Type B pancreatic cell (in vitro differentiated cells): ENCODE measurements around the gene GAL3ST2. TPM values are rescaled to one million over a fixed set of nuclear protein-coding genes. Genes with fewer than 3 reads are reported as not detected.
A peak's percentile ranks its signal among the peaks of the same experiment; 100 is the strongest.
"Not testable (repeated sequence)": the region's sequence is repeated elsewhere in the genome, so short reads cannot be mapped to it uniquely, and the experiment has no call there.

Source experiments
- DNase-seq: peaks from one replicate; pipeline ENCODE4 v3.0.0; 2021; ENCODE audit warnings: mixed read lengths; ENCODE audit not compliant: unreplicated experiment; ENCODE audit errors: extremely low spot score
- H3K27ac Mint-ChIP-seq: 2 replicates; pipeline ENCODE4 v1.8.0; 2021; ENCODE audit warnings: mild to moderate bottlenecking, mixed read lengths
- H3K27me3 Mint-ChIP-seq: 2 replicates; pipeline ENCODE4 v1.8.0; 2021; ENCODE audit warnings: mixed read lengths
- H3K36me3 Mint-ChIP-seq: 2 replicates; pipeline ENCODE4 v1.8.0; 2021; ENCODE audit warnings: mixed read lengths
- H3K4me1 Mint-ChIP-seq: one replicate; pipeline ENCODE4 v1.8.0; 2021; ENCODE audit warnings: mixed read lengths; ENCODE audit not compliant: unreplicated experiment
- H3K4me3 Mint-ChIP-seq: 2 replicates; pipeline ENCODE4 v1.8.0; 2021; ENCODE audit warnings: mild to moderate bottlenecking, mixed read lengths
- H3K9me3 Mint-ChIP-seq: 2 replicates; pipeline ENCODE4 v1.8.0; 2021; ENCODE audit warnings: mixed read lengths
- total RNA-seq: library from RNA; stranded (reverse); gene quantifications from 2 replicates; pipeline ENCODE4 v1.2.1, GENCODE V29; 2021; ENCODE audit warnings: low replicate concordance
- TF ChIP-seq, protein P1 (sequence below): fragments of 200-600 bp; sonication (generic); conservative IDR thresholded peaks from 2 replicates; pipeline ENCODE4 v1.5.0; 2021; ENCODE audit warnings: antibody characterized with exemption, mild to moderate bottlenecking

GAL3ST2 gene
- total RNA-seq, 1 donor from 2014 or later = 0.29 TPM

DNA sequence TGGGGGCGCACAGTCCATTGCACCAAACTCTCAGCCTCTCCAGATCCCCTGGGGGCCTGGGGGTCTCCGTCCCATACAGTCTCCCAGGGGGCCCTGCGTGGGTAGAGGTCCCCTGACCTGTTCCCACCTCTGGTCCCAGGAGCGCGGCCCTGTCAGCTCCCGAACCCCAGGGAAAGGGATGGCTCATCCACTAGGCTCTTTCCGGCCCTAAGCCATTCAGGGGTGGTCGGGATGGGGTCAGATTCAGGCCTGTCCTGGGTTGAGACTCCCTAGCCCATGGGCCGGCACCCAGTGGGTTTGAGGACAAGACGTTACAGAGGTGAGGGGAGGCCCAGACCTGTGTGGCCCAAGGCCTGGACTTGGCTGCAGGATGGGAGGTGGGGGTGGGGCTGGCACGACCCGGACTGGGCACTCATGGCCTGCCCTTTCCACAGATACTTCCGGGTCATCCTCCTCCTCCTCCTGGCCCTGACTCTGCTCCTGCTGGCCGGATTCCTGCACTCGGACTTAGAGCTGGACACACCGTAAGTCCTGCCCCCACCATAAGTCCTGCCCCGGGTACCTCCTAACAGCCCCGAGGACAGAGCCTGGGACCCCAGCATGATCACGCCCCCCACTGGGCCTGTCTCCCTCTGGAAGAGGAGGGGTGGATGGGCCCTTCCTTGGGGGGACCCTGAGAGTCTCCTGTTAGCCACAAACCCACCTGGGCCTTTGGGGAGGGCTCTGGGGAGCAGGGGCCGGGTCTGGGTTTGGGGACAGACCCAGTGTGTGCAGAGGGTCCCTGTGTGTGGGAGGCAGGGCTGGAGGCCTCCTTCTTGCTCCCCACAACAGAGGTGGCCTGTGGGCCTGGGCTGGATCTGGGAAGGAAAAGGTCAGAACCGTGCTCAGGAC lies 22.3 kb downstream of the GAL3ST2 start:
- H3K9me3 Mint-ChIP-seq = no peaks in the 10 kb centered on the region
- peak; percentile 67 for DNase-seq
- H3K27me3 Mint-ChIP-seq = peaks cover 3% of the 10 kb centered on the region
- no peak overlapping the region for H3K4me3 Mint-ChIP-seq
- no peaks in the 10 kb centered on the region for H3K36me3 Mint-ChIP-seq
- TF ChIP-seq, protein P1, sequence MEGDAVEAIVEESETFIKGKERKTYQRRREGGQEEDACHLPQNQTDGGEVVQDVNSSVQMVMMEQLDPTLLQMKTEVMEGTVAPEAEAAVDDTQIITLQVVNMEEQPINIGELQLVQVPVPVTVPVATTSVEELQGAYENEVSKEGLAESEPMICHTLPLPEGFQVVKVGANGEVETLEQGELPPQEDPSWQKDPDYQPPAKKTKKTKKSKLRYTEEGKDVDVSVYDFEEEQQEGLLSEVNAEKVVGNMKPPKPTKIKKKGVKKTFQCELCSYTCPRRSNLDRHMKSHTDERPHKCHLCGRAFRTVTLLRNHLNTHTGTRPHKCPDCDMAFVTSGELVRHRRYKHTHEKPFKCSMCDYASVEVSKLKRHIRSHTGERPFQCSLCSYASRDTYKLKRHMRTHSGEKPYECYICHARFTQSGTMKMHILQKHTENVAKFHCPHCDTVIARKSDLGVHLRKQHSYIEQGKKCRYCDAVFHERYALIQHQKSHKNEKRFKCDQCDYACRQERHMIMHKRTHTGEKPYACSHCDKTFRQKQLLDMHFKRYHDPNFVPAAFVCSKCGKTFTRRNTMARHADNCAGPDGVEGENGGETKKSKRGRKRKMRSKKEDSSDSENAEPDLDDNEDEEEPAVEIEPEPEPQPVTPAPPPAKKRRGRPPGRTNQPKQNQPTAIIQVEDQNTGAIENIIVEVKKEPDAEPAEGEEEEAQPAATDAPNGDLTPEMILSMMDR = no peak
- H3K27ac Mint-ChIP-seq = no peak overlapping the region
- peaks cover 4% of the 10 kb centered on the region for H3K4me1 Mint-ChIP-seq

DNA sequence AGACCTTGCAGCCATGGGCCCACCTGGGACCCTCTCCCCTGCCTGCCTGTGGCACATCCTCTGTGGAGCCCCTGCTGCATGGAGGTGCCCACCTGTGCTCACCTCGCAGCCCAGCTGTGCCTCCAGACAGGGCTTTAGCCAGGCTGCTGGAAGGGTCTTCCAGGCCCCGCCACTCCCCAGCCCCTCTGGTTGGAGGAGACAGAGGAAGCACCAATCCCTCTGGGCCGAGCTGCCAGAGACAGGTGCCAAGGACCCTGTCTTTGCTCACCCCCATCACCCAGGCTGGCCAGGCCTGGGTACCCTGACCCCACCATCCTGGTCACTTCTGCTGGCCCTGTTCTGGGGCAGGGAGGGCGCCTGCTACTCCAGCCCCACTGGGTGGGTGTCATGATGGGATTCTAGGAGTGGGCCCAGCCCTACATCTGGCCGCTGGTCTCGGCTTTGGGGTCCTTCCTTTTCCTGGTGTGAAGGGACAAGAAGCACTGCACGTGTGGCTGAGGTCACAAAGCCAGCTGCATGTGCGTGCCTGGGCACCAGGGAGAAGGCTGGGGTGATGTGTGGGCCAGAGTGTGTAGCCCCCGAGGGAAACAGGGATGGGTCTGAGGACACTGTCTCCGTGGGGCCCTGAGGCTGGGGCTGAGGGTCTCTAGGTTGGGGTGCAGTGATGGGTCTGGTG lies 23.0 kb downstream of the GAL3ST2 start:
- H3K27ac Mint-ChIP-seq = no peak overlapping the region
- H3K9me3 Mint-ChIP-seq = no peaks in the 10 kb centered on the region
- TF ChIP-seq, protein P1 = no peak
- H3K27me3 Mint-ChIP-seq = peaks cover 3% of the 10 kb centered on the region
- DNase-seq = no peak
- H3K36me3 Mint-ChIP-seq = no peaks in the 10 kb centered on the region
- no peak overlapping the region for H3K4me3 Mint-ChIP-seq
- H3K4me1 Mint-ChIP-seq = peaks cover 4% of the 10 kb centered on the region

DNA sequence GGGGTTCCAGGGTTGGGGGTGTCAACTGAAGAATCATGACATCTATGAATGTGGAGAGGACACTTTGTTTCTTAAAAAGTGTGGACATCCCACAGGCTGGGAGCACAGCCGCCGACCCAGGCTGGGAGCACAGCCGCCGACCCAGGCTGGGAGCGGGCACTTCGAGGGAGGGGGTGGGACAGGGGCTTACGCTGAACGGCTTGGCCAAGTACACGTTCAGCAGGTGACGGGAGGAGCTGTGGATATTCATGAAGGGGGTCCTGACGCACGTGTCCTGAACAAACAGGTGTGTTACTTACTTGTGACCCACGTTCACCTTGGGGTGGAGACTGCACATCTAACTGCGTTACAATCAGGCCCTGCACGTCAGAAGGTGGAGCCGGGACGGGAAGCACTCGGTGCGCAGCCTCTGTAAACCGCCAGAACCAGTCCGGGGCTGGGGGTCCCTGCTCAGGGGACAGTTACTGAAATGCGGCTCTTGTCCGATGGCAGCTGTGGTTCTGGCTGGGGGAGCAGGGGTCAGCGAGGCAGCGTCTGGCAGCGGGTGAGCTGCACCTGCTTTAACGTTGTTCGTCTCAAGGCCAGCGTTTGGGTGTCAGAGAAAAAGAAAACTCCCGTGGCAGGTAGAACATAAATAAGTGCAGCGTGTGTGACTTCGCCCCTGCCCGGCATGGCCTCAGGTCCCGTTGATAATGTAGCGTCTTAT lies 23.7 kb downstream of the GAL3ST2 start:
- not testable (repeated sequence) for H3K27ac Mint-ChIP-seq, H3K4me3 Mint-ChIP-seq, H3K9me3 Mint-ChIP-seq

GRCh38 chr2:241801611-241802420 lies 25.2 kb downstream of the GAL3ST2 start:
- DNase-seq = no peak
- no peaks in the 10 kb centered on the region for H3K27me3 Mint-ChIP-seq
- TF ChIP-seq, protein P1 = no peak
- H3K9me3 Mint-ChIP-seq = no peaks in the 10 kb centered on the region
- H3K27ac Mint-ChIP-seq = no peak overlapping the region
- H3K4me1 Mint-ChIP-seq = peaks cover 4% of the 10 kb centered on the region
- H3K36me3 Mint-ChIP-seq = no peaks in the 10 kb centered on the region
- no peak overlapping the region for H3K4me3 Mint-ChIP-seq

More for the DNA sequence above, 23.7 kb downstream of the GAL3ST2 start:
- not testable (repeated sequence) for H3K27me3 Mint-ChIP-seq, DNase-seq, H3K36me3 Mint-ChIP-seq, H3K4me1 Mint-ChIP-seq

- TF ChIP-seq, protein P1 = no peak
- no peaks in the 10 kb centered on the region for H3K4me1 Mint-ChIP-seq
- no peak overlapping the region for H3K4me3 Mint-ChIP-seq
- no peaks in the 10 kb centered on the region for H3K27me3 Mint-ChIP-seq
- no peak for DNase-seq
- no peaks in the 10 kb centered on the region for H3K36me3 Mint-ChIP-seq
- H3K27ac Mint-ChIP-seq = no peak overlapping the region
- no peaks in the 10 kb centered on the region for H3K9me3 Mint-ChIP-seq
Observed at GRCh38 chr2:241802421-241803318, 26.0 kb downstream of the GAL3ST2 start.
